GM21526 (cell line): Measurements from ENCODE around the gene PEG3.

Experiments
- ATAC-seq: cut with Tn5 transposase; IDR thresholded peaks from one replicate; pipeline ENCODE4 v1.9.1; 2021; ENCODE audit warnings: moderate library complexity; ENCODE audit not compliant: unreplicated experiment, low FRiP score

PEG3 gene

DNA sequence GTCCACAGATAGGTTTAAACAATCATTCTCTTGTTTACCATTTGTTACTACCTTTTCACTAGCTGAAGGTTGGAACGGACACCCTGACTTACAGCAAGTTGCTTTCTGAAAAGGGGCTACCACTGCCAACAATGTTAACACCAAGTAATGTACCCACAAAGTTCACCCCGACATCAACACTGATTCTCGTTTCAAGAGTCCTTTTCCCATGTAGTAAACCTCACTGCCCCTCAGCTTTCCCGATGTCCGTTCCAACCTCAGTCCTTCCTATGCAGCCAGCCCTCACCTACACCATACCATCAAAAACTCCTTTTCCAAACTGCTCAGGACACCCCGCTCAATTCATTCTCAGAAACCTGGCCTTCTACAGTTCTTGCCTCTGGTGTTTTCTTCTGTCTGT lies 29.0 kb downstream of the PEG3 start:
- ATAC-seq, result no peak

DNA sequence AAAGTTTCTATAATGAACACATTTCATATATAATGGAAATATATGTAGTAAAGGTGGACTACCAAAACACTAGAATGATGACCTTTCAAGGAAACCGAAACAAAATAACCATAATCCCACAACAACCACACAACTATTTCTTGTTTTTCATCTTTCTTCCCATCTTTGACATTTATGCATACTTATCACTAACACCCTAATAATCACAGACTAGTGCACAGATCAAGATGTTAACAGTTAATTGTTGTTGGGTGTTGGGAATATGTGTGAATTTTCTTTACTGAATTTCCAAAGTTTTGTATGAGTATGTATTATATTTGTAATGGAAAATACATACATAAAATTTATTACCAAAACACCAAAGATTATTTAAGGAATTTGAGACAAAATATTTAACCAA lies 30.3 kb downstream of the PEG3 start:
- ATAC-seq, result no peak

DNA sequence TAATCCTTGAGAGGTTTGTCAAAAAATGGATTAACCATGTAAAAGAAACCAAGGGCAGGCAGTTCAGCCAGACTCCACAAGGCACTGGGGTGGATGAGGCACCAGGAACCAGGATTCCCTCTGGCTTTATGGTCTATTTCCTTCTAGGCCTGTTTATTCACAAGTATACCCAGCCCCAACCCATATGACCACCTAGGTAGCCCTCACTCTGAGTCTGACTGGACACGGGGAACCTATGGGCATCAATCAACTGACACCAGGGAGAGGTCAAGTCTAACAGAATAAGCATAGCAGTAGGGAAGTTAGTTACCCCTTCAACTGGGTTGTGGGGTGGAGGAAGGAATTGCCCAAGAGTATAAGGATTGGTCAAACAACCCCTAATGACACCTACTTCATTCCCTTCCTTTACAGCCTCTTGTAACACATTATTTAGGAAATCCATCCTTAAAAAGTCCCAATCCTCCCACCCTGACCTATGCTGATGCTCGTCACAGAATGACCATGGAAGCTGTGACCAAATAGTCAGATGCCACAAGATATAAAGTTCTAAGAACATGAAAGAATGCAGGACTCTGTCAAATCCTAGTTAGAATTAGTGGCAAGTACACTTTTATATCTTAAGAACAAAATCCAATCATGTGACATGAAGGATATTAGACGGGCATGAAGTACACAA lies 31.7 kb downstream of the PEG3 start:
- ATAC-seq, result no peak

DNA sequence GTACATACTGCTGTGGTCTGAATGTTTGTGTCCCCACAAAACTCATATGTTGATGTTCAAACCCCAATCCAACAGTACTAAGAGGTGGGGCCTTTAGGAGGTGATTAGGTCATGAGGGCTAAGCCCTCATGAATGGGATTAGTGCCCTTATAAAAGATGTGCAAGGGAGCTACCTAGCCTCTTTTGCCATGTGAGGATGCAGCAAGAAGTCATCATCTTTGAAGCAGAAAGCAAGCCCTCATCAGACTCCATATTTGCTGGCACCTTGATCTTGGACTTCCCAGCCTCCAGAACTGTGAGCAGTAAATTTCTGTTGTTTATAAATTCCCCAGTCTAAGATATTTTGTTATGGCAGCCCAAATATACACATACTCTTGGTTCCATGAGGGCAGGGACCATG lies 33.9 kb downstream of the PEG3 start:
- no peak for ATAC-seq
